Ascending aorta (tissue), 2 donors: ENCODE results near the gene LGALS12. TPM values are rescaled to one million over a fixed set of nuclear protein-coding genes. Genes with fewer than 3 reads are reported as not detected.

Source experiments
- DNase-seq, 2 donors: peaks; one replicate each; pipeline ENCODE4 v3.0.0-alpha.2; 2019; ENCODE audit warnings: low spot score in 2 of 2
- H3K27ac ChIP-seq, 2 donors: fragments of 200-600 bp; sonication (generic); one replicate each; pipeline ENCODE4 v1.5.1; 2016 to 2017; ENCODE audit warnings: mild to moderate bottlenecking in 1 of 2
- H3K27me3 ChIP-seq: fragments of 200-600 bp; sonication (generic); one replicate; pipeline ENCODE4 v1.5.1; 2017
- H3K36me3 ChIP-seq, 2 donors: fragments of 200-600 bp; sonication (generic); one replicate each; pipeline ENCODE4 v1.5.1; 2016
- H3K4me1 ChIP-seq, 2 donors: fragments of 200-600 bp; sonication (generic); one replicate each; pipeline ENCODE4 v1.5.1; 2016 to 2017; ENCODE audit warnings: mild to moderate bottlenecking in 1 of 2
- H3K4me3 ChIP-seq, 2 donors: fragments of 200-600 bp; sonication (generic); one replicate each; pipeline ENCODE4 v1.5.1; 2016 to 2017; ENCODE audit warnings: mild to moderate bottlenecking in 1 of 2
- H3K9me3 ChIP-seq, 2 donors: fragments of 200-600 bp; sonication (generic); one replicate each; pipeline ENCODE4 v1.5.1; 2016
- intact Hi-C: fragments of 100-400 bp; cut with DNase I; formaldehyde crosslinking; loops from one replicate; pipeline ENCODE4 v1.15.1; 2023
- total RNA-seq: library from RNA; depleted of rRNA; stranded (reverse); fragments of >200 nt; gene quantifications from one replicate; pipeline ENCODE4 v1.1.0, GENCODE V29; 2016
- TF ChIP-seq, protein P1 (sequence below), 3 experiments: fragments of 200-600 bp in 2 of 3; fragments of 450-650 bp in 1 of 3; sonication (generic) in 2 of 3; IDR thresholded peaks; one replicate each; pipeline ENCODE4 v1.5.1; 2016 to 2019; ENCODE audit warnings: antibody characterized with exemption in 3 of 3, mild to moderate bottlenecking in 1 of 3, moderate library complexity in 1 of 3

LGALS12 gene
- total RNA-seq, 1 donor from 2014 or later = not detected

DNA sequence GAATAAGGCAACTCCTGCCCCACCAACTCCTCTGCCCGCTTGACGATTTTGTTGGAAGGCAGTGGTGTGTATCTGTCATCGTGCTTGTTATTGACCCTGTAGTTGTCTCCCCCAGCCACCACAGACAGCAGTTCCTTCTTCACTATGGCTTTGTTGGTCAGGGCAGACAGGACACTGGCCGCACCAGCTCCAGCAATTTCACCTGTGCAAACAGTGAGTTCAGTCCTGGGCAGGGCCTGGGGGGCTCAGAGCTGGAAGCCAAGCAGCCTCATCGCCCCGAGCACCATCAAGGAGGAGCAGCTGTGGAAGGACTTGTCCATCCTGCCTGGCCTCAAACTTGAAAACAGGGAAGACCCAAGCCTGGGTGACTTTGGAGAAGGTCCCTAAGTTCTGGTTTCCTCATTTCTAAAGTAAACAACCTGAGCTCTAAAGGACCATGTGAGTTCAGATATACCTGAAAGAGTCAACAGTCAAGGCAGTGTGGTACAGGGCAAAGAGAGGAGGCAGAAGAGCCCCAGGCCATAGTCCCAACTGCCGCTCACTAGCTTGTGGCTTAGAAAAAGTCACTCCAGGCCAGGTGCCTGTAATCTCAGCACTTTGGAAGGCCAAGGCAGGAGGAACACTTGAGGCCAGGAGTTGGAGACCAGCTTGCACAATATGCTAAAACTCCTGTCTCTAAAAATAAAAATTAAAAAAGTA, 52.7 kb downstream of the LGALS12 start:
- Histone ChIP-seq H3K4me3 (no peak overlapping the region), H3K27ac (no peak overlapping the region), H3K36me3 (no peaks in the 10 kb centered on the region), H3K9me3 (no peaks in the 10 kb centered on the region), H3K4me1 (peaks cover 0 to 7% of the 10 kb centered on the region in 2 donors), H3K27me3 (no peaks in the 10 kb centered on the region)
- TF ChIP-seq, protein P1, sequence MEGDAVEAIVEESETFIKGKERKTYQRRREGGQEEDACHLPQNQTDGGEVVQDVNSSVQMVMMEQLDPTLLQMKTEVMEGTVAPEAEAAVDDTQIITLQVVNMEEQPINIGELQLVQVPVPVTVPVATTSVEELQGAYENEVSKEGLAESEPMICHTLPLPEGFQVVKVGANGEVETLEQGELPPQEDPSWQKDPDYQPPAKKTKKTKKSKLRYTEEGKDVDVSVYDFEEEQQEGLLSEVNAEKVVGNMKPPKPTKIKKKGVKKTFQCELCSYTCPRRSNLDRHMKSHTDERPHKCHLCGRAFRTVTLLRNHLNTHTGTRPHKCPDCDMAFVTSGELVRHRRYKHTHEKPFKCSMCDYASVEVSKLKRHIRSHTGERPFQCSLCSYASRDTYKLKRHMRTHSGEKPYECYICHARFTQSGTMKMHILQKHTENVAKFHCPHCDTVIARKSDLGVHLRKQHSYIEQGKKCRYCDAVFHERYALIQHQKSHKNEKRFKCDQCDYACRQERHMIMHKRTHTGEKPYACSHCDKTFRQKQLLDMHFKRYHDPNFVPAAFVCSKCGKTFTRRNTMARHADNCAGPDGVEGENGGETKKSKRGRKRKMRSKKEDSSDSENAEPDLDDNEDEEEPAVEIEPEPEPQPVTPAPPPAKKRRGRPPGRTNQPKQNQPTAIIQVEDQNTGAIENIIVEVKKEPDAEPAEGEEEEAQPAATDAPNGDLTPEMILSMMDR (IDR thresholded peaks at IDR 0.05) = no peak
- intact Hi-C loops = no loop called here
- no peak for DNase-seq

DNA sequence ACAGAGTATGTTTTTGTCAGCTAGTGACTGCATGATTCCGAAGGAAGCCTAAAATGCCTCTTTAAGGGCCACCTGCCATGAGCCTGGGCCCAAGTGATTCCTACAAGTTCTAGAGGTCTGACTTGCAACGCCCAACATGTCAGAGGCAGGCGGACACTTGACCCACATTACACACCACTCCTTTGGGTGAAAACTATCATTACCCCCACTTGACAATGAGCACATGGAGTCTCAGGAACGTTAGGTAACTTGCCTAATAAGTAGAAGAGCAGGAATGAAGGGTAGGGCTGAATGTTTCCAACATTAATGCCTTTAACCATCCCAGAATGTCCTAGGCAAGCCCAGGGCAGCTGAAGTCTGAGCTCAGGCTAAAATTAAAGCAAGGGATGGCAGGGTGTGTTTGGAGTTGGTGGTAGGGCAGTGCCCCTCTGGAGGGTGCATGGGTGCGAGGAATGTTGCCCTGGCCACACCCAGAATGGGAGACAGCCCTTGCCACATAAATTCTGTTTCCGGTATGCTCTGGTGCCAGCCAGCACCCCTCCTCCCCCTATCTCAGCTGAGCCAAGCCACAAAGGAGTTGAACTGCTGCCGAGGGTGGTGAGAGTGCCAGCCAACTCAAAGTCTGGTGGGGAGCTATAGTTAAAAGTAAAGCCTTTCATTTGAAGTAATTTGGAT, 54.8 kb downstream of the LGALS12 start:
- no peak for DNase-seq
- intact Hi-C loops = no loop called here
- Histone ChIP-seq H3K9me3 (no peaks in the 10 kb centered on the region), H3K27me3 (no peaks in the 10 kb centered on the region), H3K4me3 (peak overlapping the region in 1 of 2 donors; percentile 8), H3K36me3 (no peaks in the 10 kb centered on the region), H3K27ac (peak overlapping the region; percentile 36 to 56), H3K4me1 (peaks cover 0 to 7% of the 10 kb centered on the region in 2 donors)
- TF ChIP-seq, protein P1 (IDR thresholded peaks at IDR 0.05) = no peak

DNA sequence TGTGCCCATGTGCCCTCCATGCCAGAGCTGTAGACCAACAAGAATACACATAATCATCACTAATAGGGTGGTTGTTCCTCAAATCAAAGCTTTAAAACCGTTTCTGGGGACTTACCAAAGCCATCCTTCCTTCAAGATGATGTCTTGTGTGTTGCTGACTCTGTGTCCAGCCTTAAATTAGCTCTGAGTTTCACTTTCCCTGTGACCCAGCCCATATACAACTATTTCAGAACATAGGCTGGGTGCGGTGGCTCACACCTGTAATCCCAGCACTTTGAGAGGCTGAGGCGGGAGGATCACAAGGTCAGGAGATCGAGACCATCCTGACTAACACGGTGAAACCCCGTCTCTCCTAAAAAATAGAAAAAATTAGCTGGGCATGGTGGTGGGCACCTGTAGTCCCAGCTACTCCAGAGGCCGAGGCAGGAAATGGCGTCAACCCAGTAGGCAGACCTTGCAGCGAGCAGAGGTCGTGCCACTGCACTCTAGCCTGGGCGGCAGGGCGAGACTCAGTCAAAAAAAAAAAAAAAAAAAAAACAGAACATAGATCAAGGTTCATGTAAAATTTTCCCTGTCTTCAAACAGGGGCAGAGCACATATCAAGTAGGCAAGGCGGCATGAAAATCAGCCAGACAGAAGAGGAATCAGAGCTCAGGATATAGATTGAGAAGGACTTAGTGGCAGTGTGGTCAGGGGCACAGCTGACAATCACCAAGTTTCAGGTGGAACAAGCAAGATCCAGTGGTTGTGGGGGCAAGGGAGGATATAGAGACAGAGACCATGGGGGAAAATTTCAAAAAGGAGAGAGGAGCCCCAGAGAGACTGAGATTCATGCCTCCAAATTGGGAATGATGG, 57.5 kb downstream of the LGALS12 start, which contains the start of gene PLAAT2:
TSS of gene PLAAT2 (minus strand) at position 179 of the 855 bp plus-strand sequence. CDS start at position 124, 55 bp downstream.
- H3K9me3 ChIP-seq = no peaks in the 10 kb centered on the region
- intact Hi-C loops = no loop called here
- no peak for DNase-seq
- H3K27ac ChIP-seq = no peak within 1 kb of the TSS
- no peaks in the 10 kb centered on the region for H3K27me3 ChIP-seq
- TF ChIP-seq, protein P1 (IDR thresholded peaks at IDR 0.05) = no peak
- no peak within 1 kb of the TSS for H3K4me3 ChIP-seq
- H3K36me3 ChIP-seq = no peaks in the 10 kb centered on the region
- peaks cover 0 to 11% of the 10 kb centered on the region in 2 donors for H3K4me1 ChIP-seq

DNA sequence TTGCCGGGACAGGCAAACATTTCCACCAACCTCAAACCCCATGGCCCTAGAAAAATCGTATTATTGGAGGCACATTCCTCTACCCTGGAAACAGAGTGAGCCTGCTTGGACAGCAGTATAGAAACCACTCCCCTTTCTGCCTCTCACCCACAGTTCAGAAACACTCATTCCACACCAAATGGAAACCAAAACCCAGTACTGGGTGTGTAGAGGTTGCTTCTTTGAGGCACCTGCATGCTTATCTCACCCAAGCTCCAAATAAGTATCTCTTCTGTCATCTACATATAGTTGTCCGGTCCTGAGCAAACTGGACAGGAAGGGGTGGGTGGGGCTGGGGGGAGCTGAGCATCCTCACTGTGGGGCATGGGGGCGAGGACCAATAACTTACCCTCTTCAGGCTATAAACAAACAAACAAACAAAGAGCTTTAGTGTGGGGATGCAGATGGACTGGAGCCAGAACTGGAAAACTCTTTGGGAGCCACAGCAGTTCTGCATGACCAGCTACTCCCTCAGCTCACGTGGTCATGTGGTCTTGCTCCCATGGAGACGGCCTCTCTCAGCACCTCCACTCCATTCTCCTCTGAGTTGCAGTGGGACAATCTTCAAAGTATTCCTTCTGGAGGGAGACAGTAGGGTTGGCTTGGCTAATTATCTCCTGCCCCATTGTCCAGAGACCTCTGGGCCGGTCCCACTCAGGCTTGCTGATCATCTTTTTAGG, 58.3 kb downstream of the LGALS12 start:
- H3K27ac ChIP-seq = no peak overlapping the region

More for the DNA sequence above, 58.3 kb downstream of the LGALS12 start:
- Histone ChIP-seq H3K4me1 (peaks cover 0 to 11% of the 10 kb centered on the region in 2 donors), H3K9me3 (no peaks in the 10 kb centered on the region), H3K36me3 (no peaks in the 10 kb centered on the region), H3K4me3 (no peak overlapping the region), H3K27me3 (no peaks in the 10 kb centered on the region)
- intact Hi-C loops = no loop called here
- TF ChIP-seq, protein P1 (IDR thresholded peaks at IDR 0.05) = no peak
- no peak for DNase-seq
